ENCODE measurements around the gene FBXW7.
A peak's percentile ranks its signal among the peaks of the same experiment; 100 is the strongest.

Gene FBXW7

GRCh38 chr4:152471251-152471792 is 64.6 kb downstream of the FBXW7 start:
- no peak for DNase-seq (ENCODE audit: low read depth)

- DNase-seq (ENCODE audit: low read depth) = no peak
Measured at GRCh38 chr4:152468408-152468807, 67.5 kb downstream of the FBXW7 start.

GRCh38 chr4:152467101-152467500 is 68.8 kb downstream of the FBXW7 start:
- no peak for DNase-seq (ENCODE audit: low read depth)

GRCh38 chr4:152464030-152464823 is 71.7 kb downstream of the FBXW7 start:
- DNase-seq (ENCODE audit: low read depth) = no peak

- DNase-seq (ENCODE audit: low read depth) = no peak
Measured at GRCh38 chr4:152463562-152463961, 72.3 kb downstream of the FBXW7 start.

- no peak for DNase-seq (ENCODE audit: low read depth)
Measured at GRCh38 chr4:152462695-152463094, 73.2 kb downstream of the FBXW7 start.

- DNase-seq (ENCODE audit: low read depth) = no peak
Measured at GRCh38 chr4:152462047-152462446, 73.8 kb downstream of the FBXW7 start.

- peak; percentile 83 for DNase-seq (ENCODE audit: low read depth)
Measured at GRCh38 chr4:152460488-152460887, 75.4 kb downstream of the FBXW7 start.

GRCh38 chr4:152459326-152459725 is 76.6 kb downstream of the FBXW7 start:
- DNase-seq (ENCODE audit: low read depth) = no peak

GRCh38 chr4:152458801-152459302 is 77.0 kb downstream of the FBXW7 start:
- DNase-seq (ENCODE audit: low read depth) = peak; percentile 58

- no peak for DNase-seq (ENCODE audit: low read depth)
Measured at GRCh38 chr4:152456609-152457008, 79.3 kb downstream of the FBXW7 start.

GRCh38 chr4:152455311-152455710 is 80.6 kb downstream of the FBXW7 start:
- no peak for DNase-seq (ENCODE audit: low read depth)

GRCh38 chr4:152454398-152455011 is 81.4 kb downstream of the FBXW7 start:
- DNase-seq (ENCODE audit: low read depth) = peak; percentile 32

GRCh38 chr4:152451496-152451895 is 84.4 kb downstream of the FBXW7 start:
- DNase-seq (ENCODE audit: low read depth) = no peak

GRCh38 chr4:152448854-152449253 is 87.0 kb downstream of the FBXW7 start:
- DNase-seq (ENCODE audit: low read depth) = no peak

GRCh38 chr4:152448038-152448707 is 87.7 kb downstream of the FBXW7 start:
- DNase-seq (ENCODE audit: low read depth) = peak; percentile 14

- DNase-seq (ENCODE audit: low read depth) = no peak
Measured at GRCh38 chr4:152443859-152444258, 92.0 kb downstream of the FBXW7 start.

- no peak for DNase-seq (ENCODE audit: low read depth)
Measured at GRCh38 chr4:152437561-152437960, 98.3 kb downstream of the FBXW7 start.

- no peak for DNase-seq (ENCODE audit: low read depth)
Measured at GRCh38 chr4:152436384-152436783, 99.5 kb downstream of the FBXW7 start.

- DNase-seq (ENCODE audit: low read depth) = no peak
Measured at GRCh38 chr4:152434011-152434410, 101.9 kb downstream of the FBXW7 start.

GRCh38 chr4:152431784-152432183 is 104.1 kb downstream of the FBXW7 start:
- no peak for DNase-seq (ENCODE audit: low read depth)

- DNase-seq (ENCODE audit: low read depth) = no peak
Measured at GRCh38 chr4:152431291-152431690, 104.6 kb downstream of the FBXW7 start.

- DNase-seq (ENCODE audit: low read depth) = no peak
Measured at GRCh38 chr4:152430507-152430906, 105.4 kb downstream of the FBXW7 start.

Measured in fibroblast of gingiva (primary cell).